H1 (cell line): Measurements from ENCODE around the gene RAB3C. TPM values are rescaled to one million over a fixed set of nuclear protein-coding genes. Genes with fewer than 3 reads are reported as not detected.

Source experiments
- CTCF ChIA-PET: fragments of 300-600 bp; sonication (Branson Sonifier 250); formaldehyde crosslinking; loops from one replicate; lab custom pipeline; 2021; ENCODE audit not compliant: partially characterized antibody; lab: Charles Lee
- POLR2A ChIA-PET: fragments of 300-600 bp; sonication (Branson Sonifier 250); formaldehyde crosslinking; loops from one replicate; lab custom pipeline; 2021; ENCODE audit warnings: inconsistent platforms; ENCODE audit not compliant: partially characterized antibody; lab: Charles Lee
- DNase-seq, 2 experiments: peaks; one replicate each; pipeline versions ENCODE4 v3.0.0 to v3.0.0-alpha.2; 2010 to 2022; ENCODE audit warnings: low spot score in 2 of 2, low read depth in 1 of 2, mixed read lengths in 1 of 2
- FAIRE-seq: peaks from 2 replicates; lab custom pipeline; 2011; peaks lifted over from hg19 to GRCh38; lab: Jason Lieb, UNC
- H2AFZ ChIP-seq: 2 replicates; pipeline ENCODE4 v1.8.1; 2012; ENCODE audit warnings: low read length, inconsistent platforms
- H2AK5ac ChIP-seq: 2 replicates; pipeline ENCODE4 v1.6.1; 2013; ENCODE audit warnings: low read depth, low read length
- H2BK120ac ChIP-seq: replicated peaks from 2 replicates; pipeline ENCODE3; 2013; ENCODE audit warnings: low read depth, low read length, inconsistent platforms
- H2BK12ac ChIP-seq: 2 replicates; pipeline ENCODE4 v1.6.1; 2013; ENCODE audit warnings: low read depth, low read length
- H2BK15ac ChIP-seq: 2 replicates; pipeline ENCODE4 v1.6.1; 2013; ENCODE audit warnings: low read length
- H2BK20ac ChIP-seq: 2 replicates; pipeline ENCODE4 v1.6.1; 2013; ENCODE audit warnings: low read length
- H2BK5ac ChIP-seq: 2 replicates; pipeline ENCODE4 v1.6.1; 2013; ENCODE audit warnings: low read depth, low read length
- H3K14ac ChIP-seq: 2 replicates; pipeline ENCODE4 v1.6.1; 2013; ENCODE audit warnings: inconsistent platforms; ENCODE audit not compliant: insufficient read length
- H3K18ac ChIP-seq: 2 replicates; pipeline ENCODE4 v1.6.1; 2013; ENCODE audit warnings: low read length; ENCODE audit errors: extremely low read depth
- H3K23ac ChIP-seq: 2 replicates; pipeline ENCODE4 v1.6.1; 2013; ENCODE audit warnings: inconsistent platforms; ENCODE audit not compliant: insufficient read length
- H3K23me2 ChIP-seq: 2 replicates; pipeline ENCODE4 v1.6.1; 2013; ENCODE audit warnings: low read depth, low read length
- H3K27ac ChIP-seq: 2 replicates; pipeline ENCODE4 v1.6.1; 2011; ENCODE audit warnings: low read depth, low read length, inconsistent platforms
- H3K27me3 ChIP-seq, 4 experiments: replicated peaks in 1 of 4; 1 replicate in 1 of 4; 2 replicates in 3 of 4; pipeline versions ENCODE4 v1.6.1 to v1.8.1; 2011 to 2013; ENCODE audit warnings: low read length in 3 of 4, mild to moderate bottlenecking in 3 of 4, inconsistent platforms in 2 of 4, mixed read lengths in 2 of 4, moderate library complexity in 1 of 4; ENCODE audit not compliant: control insufficient read depth in 3 of 4, insufficient read depth in 3 of 4; ENCODE audit errors: extremely low read depth in 1 of 4
- H3K36me3 ChIP-seq, 4 experiments: 2 replicates each; pipeline versions ENCODE4 v1.6.1 to v1.8.1; 2011 to 2013; ENCODE audit warnings: mild to moderate bottlenecking in 4 of 4, low read length in 3 of 4, moderate library complexity in 2 of 4, control low read depth in 1 of 4, inconsistent platforms in 1 of 4; ENCODE audit not compliant: insufficient read depth in 4 of 4, control insufficient read depth in 2 of 4
- H3K4ac ChIP-seq: replicated peaks from 2 replicates; pipeline ENCODE3; 2013; ENCODE audit warnings: low read length, low read depth, mixed read lengths, inconsistent platforms; ENCODE audit not compliant: insufficient read length
- H3K4me1 ChIP-seq, 4 experiments: replicated peaks in 1 of 4; 1 replicate in 1 of 4; 2 replicates in 3 of 4; pipeline versions ENCODE4 v1.6.1 to v1.8.1; 2011 to 2013; ENCODE audit warnings: low read length in 3 of 4, inconsistent platforms in 2 of 4, mixed read lengths in 1 of 4; ENCODE audit not compliant: insufficient read depth in 4 of 4, control insufficient read depth in 3 of 4
- H3K4me2 ChIP-seq, 2 experiments: 2 replicates each; pipeline versions ENCODE4 v1.6.1 to v1.8.1; 2011 to 2013; ENCODE audit warnings: low read depth in 2 of 2, low read length in 2 of 2, control low read depth in 1 of 2, inconsistent platforms in 1 of 2, mild to moderate bottlenecking in 1 of 2; ENCODE audit not compliant: insufficient read depth in 1 of 2
- H3K4me3 ChIP-seq, 4 experiments: fragments of 200-600, 300-600 bp in 1 of 4; sonication (generic), shearing (Covaris generic), sonication (Bioruptor Twin) in 1 of 4; 2 replicates each; pipeline versions ENCODE4 v1.5.1 to v1.8.1; 2011 to 2016; ENCODE audit warnings: low read length in 4 of 4, low read depth in 3 of 4, control low read depth in 2 of 4, inconsistent platforms in 2 of 4, mild to moderate bottlenecking in 2 of 4, mixed read lengths in 1 of 4, moderate library complexity in 1 of 4; ENCODE audit not compliant: insufficient read depth in 2 of 4; ENCODE audit errors: extremely low read depth in 1 of 4
- H3K56ac ChIP-seq: replicated peaks from 2 replicates; pipeline ENCODE3; 2013; ENCODE audit warnings: low read depth, mild to moderate bottlenecking, mixed read lengths, low read length, inconsistent platforms; ENCODE audit not compliant: insufficient read length
- H3K79me1 ChIP-seq: 2 replicates; pipeline ENCODE4 v1.6.1; 2013; ENCODE audit warnings: low read depth, low read length, control low read depth
- H3K79me2 ChIP-seq, 2 experiments: 2 replicates each; pipeline versions ENCODE4 v1.6.1 to v1.8.1; 2012 to 2013; ENCODE audit warnings: low read length in 2 of 2, mild to moderate bottlenecking in 2 of 2, inconsistent platforms in 1 of 2; ENCODE audit not compliant: insufficient read depth in 2 of 2, control insufficient read depth in 1 of 2
- H3K9ac ChIP-seq, 4 experiments: replicated peaks in 1 of 4; 1 replicate in 1 of 4; 2 replicates in 3 of 4; pipeline versions ENCODE4 v1.6.1 to v1.8.1; 2011 to 2013; ENCODE audit warnings: low read depth in 3 of 4, low read length in 3 of 4, control low read depth in 2 of 4, mild to moderate bottlenecking in 2 of 4, moderate library complexity in 2 of 4, inconsistent platforms in 1 of 4; ENCODE audit errors: extremely low read depth in 1 of 4
- H3K9me3 ChIP-seq, 2 experiments: 2 replicates each; pipeline versions ENCODE4 v1.6.1 to v1.8.1; 2012 to 2013; ENCODE audit warnings: mild to moderate bottlenecking in 2 of 2, moderate library complexity in 2 of 2, control low read depth in 1 of 2, inconsistent platforms in 1 of 2, low read depth in 1 of 2, low read length in 1 of 2, mixed read lengths in 1 of 2; ENCODE audit not compliant: insufficient read depth in 2 of 2
- H4K20me1 ChIP-seq, 2 experiments: replicated peaks in 1 of 2; 2 replicates each; pipeline versions ENCODE3 to v1.8.1; 2011 to 2013; ENCODE audit warnings: inconsistent platforms in 2 of 2, low read length in 2 of 2, mild to moderate bottlenecking in 1 of 2; ENCODE audit not compliant: insufficient read depth in 2 of 2, control insufficient read depth in 1 of 2
- H4K5ac ChIP-seq: 2 replicates; pipeline ENCODE4 v1.6.1; 2013; ENCODE audit warnings: low read length, low read depth, mixed read lengths, inconsistent platforms; ENCODE audit not compliant: insufficient read length
- H4K8ac ChIP-seq: 2 replicates; pipeline ENCODE4 v1.8.0; 2013; ENCODE audit warnings: mild to moderate bottlenecking, moderate library complexity, low read length, inconsistent platforms; ENCODE audit not compliant: insufficient read depth; ENCODE audit errors: extremely low read depth
- H4K91ac ChIP-seq: replicated peaks from 2 replicates; pipeline ENCODE3; 2013; ENCODE audit warnings: low read length, mixed read lengths, inconsistent platforms; ENCODE audit not compliant: insufficient read length
- BACH1 ChIP-seq: IDR thresholded peaks from 2 replicates; pipeline ENCODE4 v1.6.1; 2012; ENCODE audit warnings: low read length, improper control_type of control experiment
- CEBPB ChIP-seq: IDR thresholded peaks from 2 replicates; pipeline ENCODE4 v1.6.1; 2012; ENCODE audit warnings: low read depth, low read length
- CTBP2 ChIP-seq: IDR thresholded peaks from 2 replicates; pipeline ENCODE4 v1.7.0; 2011; ENCODE audit warnings: borderline replicate concordance, mild to moderate bottlenecking, moderate library complexity, mixed read lengths, low read length; ENCODE audit not compliant: insufficient read depth, insufficient read length
- E2F6 ChIP-seq: IDR thresholded peaks from 2 replicates; pipeline ENCODE4 v1.6.1; 2012; ENCODE audit warnings: inconsistent platforms
- EP300 ChIP-seq, 2 experiments: IDR thresholded peaks; 1 replicate in 1 of 2; 2 replicates in 1 of 2; pipeline ENCODE4 v1.6.1; 2011 to 2012; ENCODE audit warnings: low read depth in 2 of 2, low read length in 2 of 2, mild to moderate bottlenecking in 2 of 2, borderline replicate concordance in 1 of 2, inconsistent platforms in 1 of 2, moderate library complexity in 1 of 2
- HDAC2 ChIP-seq, 2 experiments: fragments of 300-600 bp in 1 of 2; sonication (generic) in 1 of 2; IDR thresholded peaks; 2 replicates each; pipeline ENCODE4 v1.6.1; 2011 to 2012; ENCODE audit warnings: low read depth in 2 of 2, low read length in 2 of 2, mild to moderate bottlenecking in 2 of 2, moderate library complexity in 2 of 2, borderline replicate concordance in 1 of 2, inconsistent platforms in 1 of 2
- JUND ChIP-seq: IDR thresholded peaks from 2 replicates; pipeline ENCODE4 v1.6.1; 2011; ENCODE audit warnings: mild to moderate bottlenecking, improper control_type of control experiment, low read length
- MAFK ChIP-seq: IDR thresholded peaks from 2 replicates; pipeline ENCODE4 v1.6.1; 2012; ENCODE audit warnings: low read depth, mild to moderate bottlenecking, improper control_type of control experiment, low read length
- PHF8 ChIP-seq: fragments of 200-600 bp; sonication (generic); conservative IDR thresholded peaks from 2 replicates; pipeline ENCODE4 v1.7.1; 2012; ENCODE audit warnings: low read depth, mild to moderate bottlenecking, inconsistent platforms, low read length, moderate library complexity
- POLR2A ChIP-seq, 2 experiments: IDR thresholded peaks; 1 replicate in 1 of 2; 2 replicates in 1 of 2; pipeline ENCODE4 v1.6.1; 2011; ENCODE audit warnings: low read depth in 2 of 2, low read length in 2 of 2, mild to moderate bottlenecking in 2 of 2; ENCODE audit errors: control extremely low read depth in 1 of 2
- POU5F1 ChIP-seq: IDR thresholded peaks from 2 replicates; pipeline ENCODE4 v1.6.1; 2011; ENCODE audit warnings: low read depth, mild to moderate bottlenecking, low read length, moderate library complexity
- RXRA ChIP-seq: IDR thresholded peaks from 2 replicates; pipeline ENCODE4 v1.6.1; 2011; ENCODE audit warnings: low read depth, mild to moderate bottlenecking, low read length, moderate library complexity; ENCODE audit not compliant: insufficient read depth
- SP1 ChIP-seq: IDR thresholded peaks from 2 replicates; pipeline ENCODE4 v1.6.1; 2011; ENCODE audit warnings: low read depth, low read length
- WGBS, 2 experiments: shearing (Covaris generic) in 1 of 2; methylation state at CpG; one replicate each; pipeline versions ENCODE4 v1.1.6 to v1.1.7; 2013 to 2015; ENCODE audit warnings: low lambda C conversion rate in 2 of 2, mixed read lengths in 2 of 2, inconsistent platforms in 1 of 2, low coverage in 1 of 2, missing lambda C conversion rate in 1 of 2; ENCODE audit not compliant: insufficient replicate concordance in 2 of 2, insufficient coverage in 1 of 2, insufficient read length in 1 of 2; ENCODE audit errors: extremely low coverage in 1 of 2, missing lambda C conversion rate in 1 of 2; 5-methylcytosine and 5-hydroxymethylcytosine counted together
- polyA plus RNA-seq, 7 experiments: library from polyadenylated mRNA; depleted of rRNA in 3 of 7; stranded (reverse) in 5 of 7; unstranded in 2 of 7; fragments of >200 nt in 5 of 7; fragments of 200-250 nt in 2 of 7; gene quantifications; 1 replicate in 5 of 7; 2 replicates in 1 of 7; 4 replicates in 1 of 7; pipeline versions ENCODE4 v1.2.1 to v1.2.3, GENCODE V29; 2011 to 2013; ENCODE audit warnings: missing spikeins in 2 of 7, mixed read lengths in 2 of 7
- total RNA-seq: library from RNA; stranded (reverse); fragmentation: NEBNext Ultra II Directional; extraction: Animal tissue kit (Norgen Biotek cat#: 25700); gene quantifications from 2 replicates; pipeline ENCODE4 v1.2.1, GENCODE V29; 2021

RAB3C gene
- total and polyA plus RNA-seq, 2 of the 8 experiments (the other 6 are each of a cell fraction or from before 2014, with no cell fraction given) = 14.7 to 18.3 TPM

- FAIRE-seq = no peak
- H3K4me2 ChIP-seq = no peak overlapping the region
- WGBS, 2 experiments = 88% methylated on average over 2 of the region's 2 CpGs; no CpG with 5 or more reads in 1 of the 2 experiments
- H3K27ac ChIP-seq = no peak overlapping the region
- no peaks in the 10 kb centered on the region for H3K36me3 ChIP-seq
- H4K5ac ChIP-seq = no peak overlapping the region
- H2AFZ ChIP-seq = no peak overlapping the region
- no peak for DNase-seq
- ChIA-PET CTCF (interaction anchor here (1.0 kb wide), 1 partner anchor 10 kb away, joined by 3 read pairs; no protein-coding TSS in a partner anchor), POLR2A (no interaction called here)
- no peaks in the 10 kb centered on the region for H3K4me1 ChIP-seq
- H2BK120ac ChIP-seq = no peak overlapping the region
- H3K14ac ChIP-seq = no peak overlapping the region
- no peak overlapping the region for H3K18ac ChIP-seq
- no peak overlapping the region for H3K4ac ChIP-seq
- no peak overlapping the region for H2AK5ac ChIP-seq
- no peaks in the 10 kb centered on the region for H3K23me2 ChIP-seq
- H3K79me2 ChIP-seq = no peaks in the 10 kb centered on the region
- H4K8ac ChIP-seq = no peak overlapping the region
- no peak overlapping the region for H2BK12ac ChIP-seq
- H2BK5ac ChIP-seq = no peak overlapping the region
- no peaks in the 10 kb centered on the region for H4K20me1 ChIP-seq
- H3K9ac ChIP-seq = no peak overlapping the region
- no peak overlapping the region for H2BK15ac ChIP-seq
- no peaks in the 10 kb centered on the region for H3K27me3 ChIP-seq
- no peak overlapping the region for H3K56ac ChIP-seq
- H2BK20ac ChIP-seq = no peak overlapping the region
- H3K23ac ChIP-seq = no peak overlapping the region
- H3K4me3 ChIP-seq = no peak overlapping the region
- H4K91ac ChIP-seq = no peak overlapping the region
- H3K79me1 ChIP-seq = no peaks in the 10 kb centered on the region
- H3K9me3 ChIP-seq = no peaks in the 10 kb centered on the region
- TF ChIP-seq JUND (no peak), EP300 (IDR thresholded peaks at IDR 0.05; ENCODE audit: borderline replicate concordance in 1 of 2, low read depth in 2 of 2, low read length in 2 of 2) (no peak), CTBP2 (no peak), MAFK (no peak), CEBPB (no peak), HDAC2 (IDR thresholded peaks at IDR 0.05; ENCODE audit: borderline replicate concordance in 1 of 2, low read depth in 2 of 2, low read length in 2 of 2) (no peak), POU5F1 (no peak), E2F6 (no peak), RXRA (no peak), PHF8 (no peak), POLR2A (IDR thresholded peaks at IDR 0.05; ENCODE audit: control extremely low read depth in 1 of 2, low read depth in 2 of 2, low read length in 2 of 2) (no peak), SP1 (no peak), BACH1 (no peak)
These were observed 260.0 kb downstream of the RAB3C start for GRCh38 chr5:58842852-58843251.
